ENCODE measurements around the gene COL13A1.

Gene COL13A1

DNA sequence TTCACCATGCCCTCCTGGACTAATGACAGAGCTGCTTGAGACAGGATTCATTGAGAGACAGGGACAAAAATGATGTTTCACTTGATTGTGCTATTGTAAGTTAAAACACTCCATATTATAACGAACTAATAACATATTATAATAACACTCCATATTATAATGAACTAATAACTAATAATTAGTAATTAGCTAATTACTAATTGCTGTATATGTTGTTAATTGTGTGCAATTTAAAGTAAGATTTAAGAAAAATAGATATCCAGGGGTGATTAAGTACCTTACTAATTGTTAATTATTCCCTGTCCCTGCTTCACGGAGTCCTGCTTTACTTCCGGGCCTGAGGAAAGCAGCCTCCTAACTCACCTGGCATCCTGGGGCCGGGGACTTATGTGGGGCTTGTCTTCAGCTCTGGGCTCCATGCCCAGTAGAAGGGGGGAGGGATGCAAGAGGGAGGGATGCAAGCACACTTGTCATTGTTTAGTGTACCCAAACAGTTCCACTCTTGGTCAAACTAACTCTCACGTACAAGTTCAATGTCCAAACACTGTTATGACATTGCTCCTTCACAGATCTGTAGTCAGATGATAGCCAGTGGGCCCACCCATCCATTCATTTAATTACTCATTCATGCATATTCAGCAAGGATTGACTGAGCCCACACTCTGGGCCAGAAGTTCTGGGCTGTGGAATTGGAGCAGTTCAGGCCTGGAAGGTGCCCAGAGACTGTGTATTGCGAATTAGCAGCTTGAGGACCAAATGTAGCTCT lies 53.8 kb downstream of the COL13A1 start:
- TF ChIP-seq L3MBTL2 (conservative IDR thresholded peaks at IDR 0.05) (no peak), ELF4 (IDR thresholded peaks at IDR 0.05) (no peak), SP1 (IDR thresholded peaks at IDR 0.05) (no peak), TARDBP (IDR thresholded peaks at IDR 0.05) (no peak), HDGF (IDR thresholded peaks at IDR 0.05; ENCODE audit: borderline replicate concordance) (no peak), FOXM1 (IDR thresholded peaks at IDR 0.05; ENCODE audit: borderline replicate concordance) (no peak), SUZ12 (IDR thresholded peaks at IDR 0.05) (no peak), ZNF384 (IDR thresholded peaks at IDR 0.05) (no peak), NFRKB (IDR thresholded peaks at IDR 0.05) (no peak), ARNT (IDR thresholded peaks at IDR 0.05) (no peak), BHLHE40 (IDR thresholded peaks at IDR 0.05; ENCODE audit: borderline replicate concordance) (no peak), FOXA1 (IDR thresholded peaks at IDR 0.05) (no peak)
- TF ChIP-seq, protein P1, sequence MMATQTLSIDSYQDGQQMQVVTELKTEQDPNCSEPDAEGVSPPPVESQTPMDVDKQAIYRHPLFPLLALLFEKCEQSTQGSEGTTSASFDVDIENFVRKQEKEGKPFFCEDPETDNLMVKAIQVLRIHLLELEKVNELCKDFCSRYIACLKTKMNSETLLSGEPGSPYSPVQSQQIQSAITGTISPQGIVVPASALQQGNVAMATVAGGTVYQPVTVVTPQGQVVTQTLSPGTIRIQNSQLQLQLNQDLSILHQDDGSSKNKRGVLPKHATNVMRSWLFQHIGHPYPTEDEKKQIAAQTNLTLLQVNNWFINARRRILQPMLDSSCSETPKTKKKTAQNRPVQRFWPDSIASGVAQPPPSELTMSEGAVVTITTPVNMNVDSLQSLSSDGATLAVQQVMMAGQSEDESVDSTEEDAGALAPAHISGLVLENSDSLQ (IDR thresholded peaks at IDR 0.05): no peak
- DNase-seq (ENCODE audit: extremely low spot score): no peak
- ChIA-PET POLR2A (no interaction called here), CTCF (interaction anchor here (1.2 kb wide), 1 partner anchor 15 kb away, joined by 3 read pairs; no protein-coding TSS in a partner anchor)

DNA sequence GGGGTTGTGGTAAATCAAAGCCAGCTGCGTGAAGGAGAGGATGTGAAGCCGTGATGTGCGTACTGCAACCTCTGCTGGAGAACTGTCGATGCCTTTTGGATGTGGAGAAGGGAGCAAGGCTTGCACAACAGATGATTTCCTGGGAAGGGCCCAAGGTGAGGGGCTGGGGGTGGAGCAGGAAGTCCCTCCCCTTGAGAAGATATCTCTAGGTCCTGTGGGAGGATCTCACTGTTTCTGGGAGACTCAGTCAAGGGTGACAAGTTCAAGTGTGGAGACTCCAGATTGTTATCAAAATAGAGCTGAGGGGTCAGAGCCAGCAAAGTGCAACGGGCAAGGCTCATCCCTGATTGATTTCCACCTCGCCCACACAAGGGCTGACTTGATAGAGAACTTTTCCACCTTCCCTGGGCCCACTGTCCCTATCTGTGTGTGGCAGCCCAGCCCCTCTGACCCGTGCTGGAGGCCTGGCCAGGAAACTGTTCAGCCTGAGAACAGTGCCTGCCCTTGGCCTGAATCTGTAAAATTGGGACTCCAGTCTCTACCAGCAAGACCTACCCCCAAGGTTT lies 55.0 kb downstream of the COL13A1 start:
- ChIA-PET CTCF (interaction anchor here (0.7 kb wide), 1 partner anchor 58 kb away, joined by 3 read pairs; no protein-coding TSS in a partner anchor), POLR2A (no interaction called here)
- no peak for DNase-seq (ENCODE audit: extremely low spot score)
- TF ChIP-seq L3MBTL2 (conservative IDR thresholded peaks at IDR 0.05) (no peak), HDGF (IDR thresholded peaks at IDR 0.05; ENCODE audit: borderline replicate concordance) (no peak), SUZ12 (IDR thresholded peaks at IDR 0.05) (no peak), LEF1 (IDR thresholded peaks at IDR 0.05; ENCODE audit: borderline replicate concordance) (no peak), SP1 (IDR thresholded peaks at IDR 0.05) (no peak)

DNA sequence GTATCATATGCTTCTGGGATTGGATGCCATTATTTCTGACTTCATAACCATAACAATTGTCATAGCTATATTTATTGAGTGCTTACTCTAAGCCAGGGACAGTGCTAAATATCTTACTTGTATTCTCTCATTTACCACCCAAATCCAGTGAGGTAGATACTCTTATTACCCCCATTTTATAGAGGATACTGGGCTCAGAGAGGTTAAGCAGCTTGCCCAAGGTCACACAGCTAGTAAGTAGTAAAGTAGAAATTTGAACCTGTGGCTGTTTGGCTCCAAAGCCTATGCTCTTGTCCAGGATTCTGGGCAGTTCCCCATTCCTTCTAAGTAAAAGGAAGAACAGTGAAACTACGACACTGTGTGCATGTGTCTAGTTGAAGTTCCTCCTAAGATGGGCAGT lies 56.5 kb downstream of the COL13A1 start:
- TF ChIP-seq, protein P1 (IDR thresholded peaks at IDR 0.05): no peak
- no peak for TF ChIP-seq ELF4 (IDR thresholded peaks at IDR 0.05)
- TF ChIP-seq CTBP1 (IDR thresholded peaks at IDR 0.05; ENCODE audit: borderline replicate concordance): no peak
- no peak for TF ChIP-seq HDGF (IDR thresholded peaks at IDR 0.05; ENCODE audit: borderline replicate concordance)
- TF ChIP-seq NFRKB (IDR thresholded peaks at IDR 0.05): no peak
- TF ChIP-seq SUZ12 (IDR thresholded peaks at IDR 0.05): no peak
- no peak for TF ChIP-seq ARNT (IDR thresholded peaks at IDR 0.05)
- TF ChIP-seq BHLHE40 (IDR thresholded peaks at IDR 0.05; ENCODE audit: borderline replicate concordance): no peak
- TF ChIP-seq TARDBP (IDR thresholded peaks at IDR 0.05): no peak
- TF ChIP-seq FOXM1 (IDR thresholded peaks at IDR 0.05; ENCODE audit: borderline replicate concordance): no peak
- no peak for TF ChIP-seq ZNF384 (IDR thresholded peaks at IDR 0.05)
- TF ChIP-seq SP1 (IDR thresholded peaks at IDR 0.05): no peak
- TF ChIP-seq L3MBTL2 (conservative IDR thresholded peaks at IDR 0.05): no peak
- TF ChIP-seq FOXA1 (IDR thresholded peaks at IDR 0.05): no peak
- TF ChIP-seq FOXK2 (IDR thresholded peaks at IDR 0.05): no peak
- no peak for TF ChIP-seq LEF1 (IDR thresholded peaks at IDR 0.05; ENCODE audit: borderline replicate concordance)
- DNase-seq (ENCODE audit: extremely low spot score): no peak
- POLR2A ChIA-PET: no interaction called here
- CTCF ChIA-PET: no interaction called here

DNA sequence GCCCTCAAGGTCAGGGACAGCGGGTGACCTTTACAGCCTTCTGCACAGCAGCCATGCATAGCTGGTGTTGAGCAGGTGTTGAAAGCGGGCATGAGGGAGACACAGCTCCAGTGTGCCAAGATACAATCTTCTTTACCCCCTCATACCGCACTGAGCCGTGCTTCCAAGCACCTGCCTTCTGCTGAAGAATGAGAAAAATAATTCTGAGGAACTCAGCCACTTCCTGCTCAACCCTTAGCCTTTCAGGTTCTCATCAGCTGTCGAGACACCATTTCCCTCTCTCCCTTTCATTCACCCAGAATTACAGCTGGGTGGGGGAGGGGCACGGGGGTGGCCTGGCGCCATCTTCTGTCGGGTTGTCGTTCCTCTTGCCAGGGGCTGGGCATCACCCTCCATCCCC lies 58.6 kb downstream of the COL13A1 start:
- DNase-seq (ENCODE audit: extremely low spot score): no peak
- ChIA-PET POLR2A (no interaction called here), CTCF (interaction anchor here (1.6 kb wide), 1 partner anchor 9 kb away, joined by 3 read pairs; no protein-coding TSS in a partner anchor)
- TF ChIP-seq BHLHE40 (IDR thresholded peaks at IDR 0.05; ENCODE audit: borderline replicate concordance): no peak
- no peak for TF ChIP-seq ZNF384 (IDR thresholded peaks at IDR 0.05)
- TF ChIP-seq FOXA1 (IDR thresholded peaks at IDR 0.05): no peak
- TF ChIP-seq ELF4 (IDR thresholded peaks at IDR 0.05): no peak
- TF ChIP-seq L3MBTL2 (conservative IDR thresholded peaks at IDR 0.05): no peak
- no peak for TF ChIP-seq FOXM1 (IDR thresholded peaks at IDR 0.05; ENCODE audit: borderline replicate concordance)

DNA sequence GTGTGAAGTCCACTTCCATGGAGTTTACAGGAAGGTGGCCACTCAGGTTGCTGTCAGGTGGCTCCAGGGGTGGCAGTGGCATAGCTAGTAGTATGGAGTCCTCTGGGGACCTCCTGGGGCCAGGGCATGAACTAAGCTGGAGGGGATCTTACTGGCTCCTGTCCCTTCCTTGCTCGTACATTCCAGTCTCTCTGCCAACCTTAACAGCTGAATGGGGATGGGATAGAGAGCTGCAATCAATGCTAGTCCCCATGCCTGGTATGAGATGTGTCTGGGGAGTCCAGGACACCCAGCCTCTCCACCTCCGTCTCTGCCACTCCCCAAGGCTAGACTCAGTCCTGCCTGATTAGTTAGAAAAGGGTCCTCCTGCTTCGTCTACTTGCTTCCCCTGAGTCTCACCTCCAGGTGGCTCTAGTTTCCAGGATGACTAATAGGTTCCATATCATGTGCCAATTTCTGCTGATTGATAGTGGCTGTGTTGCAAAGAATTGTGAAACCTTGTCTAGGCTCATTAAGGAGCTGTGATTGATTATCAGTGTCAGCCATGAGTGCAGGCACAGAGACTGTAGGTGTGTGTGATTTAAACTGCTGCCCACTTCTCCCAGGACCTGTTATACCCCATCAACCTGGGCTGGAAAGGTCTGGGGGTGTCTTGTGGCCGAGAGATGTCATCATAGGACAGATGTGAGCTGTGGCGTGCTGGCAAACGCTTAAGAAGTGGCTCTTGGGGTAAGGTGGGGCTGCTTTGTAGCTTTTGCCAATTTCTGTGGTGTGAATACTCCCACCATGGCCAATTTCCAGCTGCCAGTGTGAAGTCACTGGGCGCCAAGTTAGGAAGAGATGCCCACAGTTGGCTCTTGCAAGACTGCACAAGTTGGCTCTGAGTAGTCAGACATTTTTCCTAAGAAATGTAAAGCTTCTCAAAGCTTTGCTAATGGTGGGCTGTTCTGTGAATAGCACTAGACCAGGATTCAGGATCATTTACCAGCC lies 59.8 kb downstream of the COL13A1 start:
- CTCF ChIA-PET: interaction anchor here (1.6 kb wide), 1 partner anchor 8 kb away, joined by 3 read pairs; no protein-coding TSS in a partner anchor
- TF ChIP-seq L3MBTL2 (conservative IDR thresholded peaks at IDR 0.05): no peak
- TF ChIP-seq, protein P1 (IDR thresholded peaks at IDR 0.05): peak; percentile 88
- no peak for TF ChIP-seq FOXM1 (IDR thresholded peaks at IDR 0.05; ENCODE audit: borderline replicate concordance)
- TF ChIP-seq BHLHE40 (IDR thresholded peaks at IDR 0.05; ENCODE audit: borderline replicate concordance): no peak
- peak; percentile 39 for DNase-seq (ENCODE audit: extremely low spot score)
- POLR2A ChIA-PET: no interaction called here

All from HEK293T (cell line).